Measurements from ENCODE around the gene MED27. TPM values are rescaled to one million over a fixed set of nuclear protein-coding genes. Genes with fewer than 3 reads are reported as not detected.

Gene MED27
- total RNA-seq, 1 donor from 2014 or later = 19.1 TPM

GRCh38 chr9:131867611-131868192 is 212.0 kb downstream of the MED27 start:
- DNase-seq (ENCODE audit: extremely low read depth, low read depth, low spot score) = no peak

- no peak for DNase-seq (ENCODE audit: extremely low read depth, low read depth, low spot score)
Measured at GRCh38 chr9:131865446-131866195, 214.0 kb downstream of the MED27 start.

- DNase-seq (ENCODE audit: extremely low read depth, low read depth, low spot score) = no peak
Measured at GRCh38 chr9:131864531-131864930, 215.1 kb downstream of the MED27 start.

- DNase-seq (ENCODE audit: extremely low read depth, low read depth, low spot score) = no peak
Measured at GRCh38 chr9:131863306-131863896, 216.3 kb downstream of the MED27 start.

- DNase-seq (ENCODE audit: extremely low read depth, low read depth, low spot score) = no peak
Measured at GRCh38 chr9:131862261-131862660, 217.4 kb downstream of the MED27 start.

GRCh38 chr9:131860430-131860829 is 219.2 kb downstream of the MED27 start:
- no peak for DNase-seq (ENCODE audit: extremely low read depth, low read depth, low spot score)

- no peak for DNase-seq (ENCODE audit: extremely low read depth, low read depth, low spot score)
Measured at GRCh38 chr9:131858147-131858546, 221.5 kb downstream of the MED27 start.

GRCh38 chr9:131856105-131856504 is 223.6 kb downstream of the MED27 start:
- no peak for DNase-seq (ENCODE audit: extremely low read depth, low read depth, low spot score)

GRCh38 chr9:131854896-131855613 is 224.6 kb downstream of the MED27 start:
- peak; percentile 2 for DNase-seq (ENCODE audit: extremely low read depth, low read depth, low spot score)

GRCh38 chr9:131854334-131854733 is 225.3 kb downstream of the MED27 start:
- no peak for DNase-seq (ENCODE audit: extremely low read depth, low read depth, low spot score)

- no peak for DNase-seq (ENCODE audit: extremely low read depth, low read depth, low spot score)
Measured at GRCh38 chr9:131853434-131853833, 226.2 kb downstream of the MED27 start.

GRCh38 chr9:131851414-131851813 is 228.3 kb downstream of the MED27 start:
- DNase-seq (ENCODE audit: extremely low read depth, low read depth, low spot score) = no peak

GRCh38 chr9:131849391-131849790 is 230.3 kb downstream of the MED27 start:
- DNase-seq (ENCODE audit: extremely low read depth, low read depth, low spot score) = no peak

GRCh38 chr9:131848570-131849160 is 231.0 kb downstream of the MED27 start:
- no peak for DNase-seq (ENCODE audit: extremely low read depth, low read depth, low spot score)

GRCh38 chr9:131847665-131848354 is 231.9 kb downstream of the MED27 start:
- DNase-seq (ENCODE audit: extremely low read depth, low read depth, low spot score) = no peak

GRCh38 chr9:131845305-131846298 is 234.1 kb downstream of the MED27 start:
- no peak for DNase-seq (ENCODE audit: extremely low read depth, low read depth, low spot score)

- DNase-seq (ENCODE audit: extremely low read depth, low read depth, low spot score) = no peak
Measured at GRCh38 chr9:131844745-131845118, 234.9 kb downstream of the MED27 start.

- no peak for DNase-seq (ENCODE audit: extremely low read depth, low read depth, low spot score)
Measured at GRCh38 chr9:131843989-131844744, 235.5 kb downstream of the MED27 start.
